Glutamatergic neuron (in vitro differentiated cells): Measurements from ENCODE around the gene ERGIC1. TPM values are rescaled to one million over a fixed set of nuclear protein-coding genes. Genes with fewer than 3 reads are reported as not detected.

Experiments used
- DNase-seq: peaks from one replicate; pipeline ENCODE4 v3.0.0; 2022
- H3K27ac Mint-ChIP-seq: one replicate; pipeline ENCODE4 v1.8.0; 2020; ENCODE audit warnings: mild to moderate bottlenecking, mixed read lengths, inconsistent platforms; ENCODE audit not compliant: unreplicated experiment
- H3K27me3 Mint-ChIP-seq: one replicate; pipeline ENCODE4 v1.8.0; 2020; ENCODE audit warnings: mild to moderate bottlenecking, moderate library complexity, mixed read lengths, inconsistent platforms; ENCODE audit not compliant: unreplicated experiment
- H3K36me3 Mint-ChIP-seq: one replicate; pipeline ENCODE4 v1.8.0; 2020; ENCODE audit warnings: mild to moderate bottlenecking, mixed read lengths, inconsistent platforms; ENCODE audit not compliant: unreplicated experiment
- H3K4me1 Mint-ChIP-seq: one replicate; pipeline ENCODE4 v1.8.0; 2020; ENCODE audit warnings: mild to moderate bottlenecking, low read depth, mixed read lengths, inconsistent platforms; ENCODE audit not compliant: unreplicated experiment
- H3K4me3 Mint-ChIP-seq: one replicate; pipeline ENCODE4 v1.8.0; 2020; ENCODE audit warnings: mild to moderate bottlenecking, mixed read lengths, inconsistent platforms; ENCODE audit not compliant: unreplicated experiment
- H3K9me3 Mint-ChIP-seq: one replicate; pipeline ENCODE4 v1.8.0; 2020; ENCODE audit warnings: mild to moderate bottlenecking, moderate library complexity, mixed read lengths, inconsistent platforms; ENCODE audit not compliant: unreplicated experiment
- total RNA-seq: library from RNA; stranded (reverse); fragmentation: NEBNext Ultra II Directional; extraction: Animal tissue kit (Norgen Biotek cat#: 25700); gene quantifications from one replicate; pipeline ENCODE4 v1.2.1, GENCODE V29; 2021; ENCODE audit not compliant: unreplicated experiment
- TF ChIP-seq, protein P1 (sequence below): fragments of 200-600 bp; sonication (generic); IDR thresholded peaks from one replicate; pipeline ENCODE4 v1.5.0; 2021; ENCODE audit not compliant: partially characterized antibody, unreplicated experiment

The ERGIC1 gene
- total RNA-seq, 1 donor from 2014 or later = 76.2 TPM

DNA sequence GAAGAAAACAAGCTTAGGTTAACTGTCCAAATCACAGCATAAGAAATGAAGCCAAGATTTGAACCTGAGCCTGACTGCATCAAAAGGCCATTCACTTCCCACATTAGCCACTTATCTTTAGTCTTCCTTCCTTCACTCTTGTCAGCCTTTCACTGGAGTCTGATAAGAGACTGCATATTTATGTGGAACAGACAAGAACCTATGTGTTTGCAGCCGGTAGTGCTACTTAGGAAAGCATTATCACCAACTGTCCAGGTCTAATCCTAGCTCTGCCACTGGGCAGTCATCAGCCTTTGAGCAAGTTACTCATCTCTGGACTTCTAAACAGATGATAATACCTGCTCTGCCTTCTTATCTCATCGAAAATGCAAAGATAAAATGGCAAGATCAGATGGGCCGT lies 137.4 kb downstream of the ERGIC1 start:
- no peak overlapping the region for H3K4me3 Mint-ChIP-seq

DNA sequence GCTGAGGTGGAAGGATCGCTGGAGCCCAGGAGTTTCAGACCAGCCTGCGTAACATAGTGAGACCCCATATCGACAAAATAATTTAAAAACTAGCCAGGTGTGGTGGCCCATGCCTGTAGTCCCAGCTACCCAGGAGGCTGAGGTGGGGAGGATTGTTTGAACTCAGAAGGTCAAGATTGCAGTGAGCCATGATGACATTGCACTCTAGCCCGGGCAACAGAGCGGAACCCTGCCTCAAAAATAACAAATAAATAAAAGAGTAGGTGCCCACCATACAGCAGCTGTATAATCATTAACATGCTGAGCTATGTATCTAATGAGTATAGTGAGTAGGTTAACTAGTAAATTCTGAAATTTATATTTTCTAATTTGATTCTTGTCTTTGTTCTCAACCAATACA lies 138.5 kb downstream of the ERGIC1 start:
- H3K9me3 Mint-ChIP-seq = no peaks in the 10 kb centered on the region
- peaks cover 2% of the 10 kb centered on the region for H3K27me3 Mint-ChIP-seq
- H3K27ac Mint-ChIP-seq = no peak overlapping the region
- no peak overlapping the region for H3K4me3 Mint-ChIP-seq
- no peak for DNase-seq
- TF ChIP-seq, protein P1, sequence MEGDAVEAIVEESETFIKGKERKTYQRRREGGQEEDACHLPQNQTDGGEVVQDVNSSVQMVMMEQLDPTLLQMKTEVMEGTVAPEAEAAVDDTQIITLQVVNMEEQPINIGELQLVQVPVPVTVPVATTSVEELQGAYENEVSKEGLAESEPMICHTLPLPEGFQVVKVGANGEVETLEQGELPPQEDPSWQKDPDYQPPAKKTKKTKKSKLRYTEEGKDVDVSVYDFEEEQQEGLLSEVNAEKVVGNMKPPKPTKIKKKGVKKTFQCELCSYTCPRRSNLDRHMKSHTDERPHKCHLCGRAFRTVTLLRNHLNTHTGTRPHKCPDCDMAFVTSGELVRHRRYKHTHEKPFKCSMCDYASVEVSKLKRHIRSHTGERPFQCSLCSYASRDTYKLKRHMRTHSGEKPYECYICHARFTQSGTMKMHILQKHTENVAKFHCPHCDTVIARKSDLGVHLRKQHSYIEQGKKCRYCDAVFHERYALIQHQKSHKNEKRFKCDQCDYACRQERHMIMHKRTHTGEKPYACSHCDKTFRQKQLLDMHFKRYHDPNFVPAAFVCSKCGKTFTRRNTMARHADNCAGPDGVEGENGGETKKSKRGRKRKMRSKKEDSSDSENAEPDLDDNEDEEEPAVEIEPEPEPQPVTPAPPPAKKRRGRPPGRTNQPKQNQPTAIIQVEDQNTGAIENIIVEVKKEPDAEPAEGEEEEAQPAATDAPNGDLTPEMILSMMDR = no peak
- no peaks in the 10 kb centered on the region for H3K4me1 Mint-ChIP-seq
- H3K36me3 Mint-ChIP-seq = no peaks in the 10 kb centered on the region

More for the DNA sequence above, 137.4 kb downstream of the ERGIC1 start:
- Mint-ChIP-seq H3K27me3 (peaks cover 2% of the 10 kb centered on the region), H3K9me3 (no peaks in the 10 kb centered on the region), H3K36me3 (no peaks in the 10 kb centered on the region), H3K27ac (no peak overlapping the region), H3K4me1 (no peaks in the 10 kb centered on the region)
- TF ChIP-seq, protein P1 = no peak
- DNase-seq = no peak

DNA sequence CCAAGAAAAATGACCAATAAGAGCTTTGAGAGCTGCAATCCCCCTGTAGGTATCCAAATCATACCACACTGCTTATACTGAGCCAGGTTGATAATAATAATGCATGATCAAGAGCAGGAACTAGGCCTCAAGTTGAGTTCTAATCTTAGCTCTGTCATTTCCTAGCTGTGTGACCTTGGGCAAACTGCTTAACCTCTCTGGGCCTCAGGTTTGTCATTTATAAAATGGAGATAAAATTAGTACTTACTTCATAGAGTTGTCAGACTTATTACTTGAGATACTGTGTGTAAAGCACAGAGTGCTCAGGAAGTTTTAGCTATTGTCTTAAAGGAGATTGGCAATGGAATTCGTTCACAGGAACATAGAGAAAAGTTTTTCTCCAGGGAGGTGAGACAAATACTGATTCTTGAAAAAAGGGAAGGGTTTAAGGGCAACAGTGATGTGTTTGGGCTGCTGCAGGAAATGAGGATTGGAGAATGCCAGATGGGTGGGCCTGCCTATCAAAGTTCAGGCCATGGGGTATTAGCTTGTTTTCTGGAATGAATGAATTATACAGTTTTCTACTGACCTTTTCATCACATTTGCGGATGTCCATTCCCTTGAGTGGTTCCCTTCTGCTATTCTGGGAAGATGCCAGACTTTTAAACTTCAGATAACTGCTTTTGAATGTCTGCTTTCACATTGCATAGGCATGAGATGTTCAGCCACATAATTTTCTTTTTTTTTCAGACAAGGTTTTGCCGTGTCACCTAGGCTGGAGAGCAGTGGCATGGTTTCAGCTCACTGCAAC lies 139.3 kb downstream of the ERGIC1 start:
- TF ChIP-seq, protein P1 = no peak
- H3K4me1 Mint-ChIP-seq = no peaks in the 10 kb centered on the region
- H3K27ac Mint-ChIP-seq = no peak overlapping the region
- H3K4me3 Mint-ChIP-seq = no peak overlapping the region
- no peaks in the 10 kb centered on the region for H3K9me3 Mint-ChIP-seq
- peaks cover 2% of the 10 kb centered on the region for H3K27me3 Mint-ChIP-seq
- DNase-seq = no peak
- no peaks in the 10 kb centered on the region for H3K36me3 Mint-ChIP-seq

DNA sequence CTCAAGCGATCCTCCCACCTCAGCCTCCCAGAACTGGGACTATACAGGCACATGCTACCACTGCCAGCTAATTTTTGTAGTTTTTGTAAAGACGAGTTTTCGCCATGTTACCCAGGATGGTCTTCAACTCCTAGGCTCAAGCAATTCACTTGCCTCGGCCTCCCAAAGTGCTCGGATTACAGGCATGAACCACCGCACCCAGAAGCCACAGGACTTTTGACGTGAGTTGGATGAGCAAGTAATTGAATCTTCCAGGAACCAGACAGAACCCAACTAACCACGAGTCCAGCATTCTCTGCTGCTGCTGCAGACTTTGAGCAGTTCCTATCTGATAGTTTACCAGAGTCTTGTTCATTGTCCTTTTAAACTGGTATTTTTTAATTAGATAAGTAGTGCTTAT lies 139.9 kb downstream of the ERGIC1 start:
- H3K36me3 Mint-ChIP-seq = no peaks in the 10 kb centered on the region
- no peaks in the 10 kb centered on the region for H3K9me3 Mint-ChIP-seq
- peaks cover 2% of the 10 kb centered on the region for H3K27me3 Mint-ChIP-seq
- TF ChIP-seq, protein P1 = no peak
- H3K4me3 Mint-ChIP-seq = no peak overlapping the region
- no peak overlapping the region for H3K27ac Mint-ChIP-seq
- no peak for DNase-seq
- no peaks in the 10 kb centered on the region for H3K4me1 Mint-ChIP-seq

DNA sequence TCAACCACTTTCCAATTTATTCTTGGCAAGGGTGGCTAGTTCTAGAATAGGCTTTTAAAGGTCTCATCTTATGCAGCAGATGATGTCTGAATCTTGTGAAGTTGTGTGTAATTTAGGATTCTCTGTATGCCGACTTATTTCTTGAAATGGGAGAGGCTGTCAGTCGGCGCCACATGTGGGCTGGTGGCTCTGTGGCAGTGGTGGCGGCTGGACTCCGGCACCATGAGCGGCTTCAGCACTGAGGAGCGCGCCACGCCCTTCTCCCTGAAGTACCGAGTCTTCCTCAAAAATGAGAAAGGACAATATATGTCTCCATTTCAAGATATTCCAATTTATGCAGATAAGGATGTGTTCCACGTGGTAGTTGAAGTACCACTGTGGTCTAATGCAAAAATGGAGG lies 141.2 kb downstream of the ERGIC1 start:
- Mint-ChIP-seq H3K4me3 (no peak overlapping the region), H3K27me3 (peaks cover 2% of the 10 kb centered on the region), H3K9me3 (no peaks in the 10 kb centered on the region), H3K4me1 (no peaks in the 10 kb centered on the region), H3K27ac (no peak overlapping the region), H3K36me3 (no peaks in the 10 kb centered on the region)
- TF ChIP-seq, protein P1 = no peak
- no peak for DNase-seq
